SK-N-SH (cell line): Measurements from ENCODE around the gene IL1RL2. TPM values are rescaled to one million over a fixed set of nuclear protein-coding genes. Genes with fewer than 3 reads are reported as not detected.

Source experiments
- CTCF ChIA-PET: fragments of 300-600, 350-600 bp; formaldehyde crosslinking; extraction: SDS; loops from one replicate; lab custom pipeline; 2021; lab: Yijun Ruan, JAX
- POLR2A ChIA-PET: fragments of 350-600 bp; sonication (Branson Sonifier 250); formaldehyde crosslinking; extraction: SDS; loops from one replicate; lab custom pipeline; 2020; ENCODE audit warnings: antibody characterized with exemption, inconsistent platforms; lab: Yijun Ruan, JAX
- DNase-seq: peaks from one replicate; pipeline ENCODE4 v3.0.0; 2012
- H2AFZ ChIP-seq: fragments of 200-600 bp; sonication (generic); 2 replicates; pipeline ENCODE4 v1.8.1; 2016; ENCODE audit warnings: antibody characterized with exemption, mild to moderate bottlenecking, low read depth
- H3F3A ChIP-seq: fragments of 200-600 bp; sonication (generic); replicated peaks from 2 replicates; pipeline ENCODE3; 2016; ENCODE audit warnings: antibody characterized with exemption, mild to moderate bottlenecking; ENCODE audit not compliant: insufficient read depth
- H3K27ac ChIP-seq, 2 experiments: fragments of 200-500 bp in 1 of 2; fragments of 200-600 bp in 1 of 2; sonication (Bioruptor generic) in 1 of 2; sonication (generic), shearing (Covaris generic) in 1 of 2; 2 replicates each; pipeline versions ENCODE4 v1.5.1 to v1.6.1; 2014 to 2016; ENCODE audit warnings: low read depth in 2 of 2, inconsistent platforms in 1 of 2, low read length in 1 of 2, mild to moderate bottlenecking in 1 of 2, mixed read lengths in 1 of 2
- H3K27me3 ChIP-seq: fragments of 200-600 bp; sonication (generic), shearing (Covaris generic); 2 replicates; pipeline ENCODE4 v1.6.1; 2016; ENCODE audit warnings: mixed run types; ENCODE audit not compliant: insufficient read depth
- H3K36me3 ChIP-seq, 2 experiments: fragments of 200-500 bp in 1 of 2; fragments of 200-600 bp in 1 of 2; sonication (Bioruptor generic) in 1 of 2; sonication (generic) in 1 of 2; replicated peaks in 1 of 2; 2 replicates each; pipeline versions ENCODE3 to v1.5.1; 2014 to 2016; ENCODE audit warnings: low read length in 1 of 2, mild to moderate bottlenecking in 1 of 2; ENCODE audit not compliant: insufficient read depth in 2 of 2, control insufficient read depth in 1 of 2
- H3K4me1 ChIP-seq, 2 experiments: fragments of 200-500 bp in 1 of 2; fragments of 200-600 bp in 1 of 2; sonication (Bioruptor generic) in 1 of 2; sonication (generic), shearing (Covaris generic) in 1 of 2; 2 replicates each; pipeline versions ENCODE4 v1.5.1 to v1.6.1; 2014 to 2016; ENCODE audit warnings: low read depth in 1 of 2, low read length in 1 of 2, mixed run types in 1 of 2; ENCODE audit not compliant: insufficient read depth in 2 of 2, control insufficient read depth in 1 of 2
- H3K4me2 ChIP-seq: fragments of 200-600 bp; sonication (generic), shearing (Covaris generic); 2 replicates; pipeline ENCODE4 v1.6.1; 2017; ENCODE audit warnings: mixed run types
- H3K4me3 ChIP-seq, 2 experiments: fragments of 200-500 bp in 1 of 2; fragments of 200-600 bp in 1 of 2; sonication (Bioruptor generic) in 1 of 2; sonication (generic), shearing (Covaris generic) in 1 of 2; 2 replicates each; pipeline versions ENCODE4 v1.5.1 to v1.8.1; 2014 to 2016; ENCODE audit warnings: low read depth in 2 of 2, inconsistent platforms in 1 of 2, low read length in 1 of 2, mild to moderate bottlenecking in 1 of 2, mixed read lengths in 1 of 2, moderate library complexity in 1 of 2
- H3K79me2 ChIP-seq: fragments of 200-600 bp; sonication (generic); 2 replicates; pipeline ENCODE4 v1.8.1; 2017; ENCODE audit warnings: mild to moderate bottlenecking; ENCODE audit not compliant: insufficient read depth
- H3K9ac ChIP-seq: fragments of 200-600 bp; sonication (generic); 2 replicates; pipeline ENCODE4 v1.6.1; 2017; ENCODE audit warnings: mixed run types
- H3K9me2 ChIP-seq: fragments of 200-600 bp; sonication (generic); 2 replicates; pipeline ENCODE4 v1.6.1; 2017; ENCODE audit warnings: mixed run types
- H3K9me3 ChIP-seq: fragments of 200-600 bp; sonication (generic); 2 replicates; pipeline ENCODE4 v1.6.1; 2017; ENCODE audit warnings: mixed run types, mild to moderate bottlenecking, moderate library complexity
- H4K20me1 ChIP-seq: fragments of 200-600 bp; sonication (generic); 2 replicates; pipeline ENCODE4 v1.6.1; 2017; ENCODE audit warnings: mild to moderate bottlenecking, mixed run types; ENCODE audit not compliant: insufficient read depth
- FOSL2 ChIP-seq: IDR thresholded peaks from 2 replicates; pipeline ENCODE4 v1.4.0; 2012; ENCODE audit warnings: low read depth, mild to moderate bottlenecking, moderate library complexity, borderline replicate concordance
- FOXJ3 ChIP-seq: sonication (generic); formaldehyde crosslinking; IDR thresholded peaks from 2 replicates; pipeline ENCODE4 v1.5.1; 2020; ENCODE audit warnings: mild to moderate bottlenecking, missing genetic modification reagents
- FOXM1 ChIP-seq: IDR thresholded peaks from 2 replicates; pipeline ENCODE4 v1.4.0; 2012; ENCODE audit warnings: low read depth, mild to moderate bottlenecking
- JUND ChIP-seq: IDR thresholded peaks from 2 replicates; pipeline ENCODE4 v1.4.0; 2012
- MXI1 ChIP-seq: IDR thresholded peaks from 2 replicates; pipeline ENCODE4 v1.6.1; 2012; ENCODE audit warnings: mild to moderate bottlenecking, low read depth, low read length, improper control_type of control experiment
- PBX3 ChIP-seq: IDR thresholded peaks from 2 replicates; pipeline ENCODE4; 2012
- RCOR1 ChIP-seq: fragments of 150-350 bp; IDR thresholded peaks from 2 replicates; pipeline ENCODE4 v1.6.1; 2017; ENCODE audit warnings: antibody characterized with exemption, low read length
- REST ChIP-seq: IDR thresholded peaks from 2 replicates; pipeline ENCODE4 v1.6.1; 2012; ENCODE audit warnings: mild to moderate bottlenecking, low read depth, low read length, moderate library complexity
- RXRA ChIP-seq: IDR thresholded peaks from 2 replicates; pipeline ENCODE4 v1.4.0; 2012; ENCODE audit warnings: low read depth, mild to moderate bottlenecking, borderline replicate concordance
- SIN3A ChIP-seq: IDR thresholded peaks from 2 replicates; pipeline ENCODE4 v1.6.1; 2012; ENCODE audit warnings: low read depth, mild to moderate bottlenecking, low read length, moderate library complexity, borderline replicate concordance
- TAF1 ChIP-seq: IDR thresholded peaks from 2 replicates; pipeline ENCODE4 v1.6.1; 2012; ENCODE audit warnings: low read depth, mild to moderate bottlenecking, low read length, moderate library complexity, borderline replicate concordance
- TCF12 ChIP-seq: IDR thresholded peaks from 2 replicates; pipeline ENCODE4 v1.4.0; 2012
- TEAD4 ChIP-seq: IDR thresholded peaks from 2 replicates; pipeline ENCODE4 v1.4.0; 2012; ENCODE audit warnings: mild to moderate bottlenecking, borderline replicate concordance; ENCODE audit not compliant: insufficient read depth
- WGBS: methylation state at CpG from one replicate; pipeline ENCODE4 v1.1.6; 2017; ENCODE audit warnings: low lambda C conversion rate; 5-methylcytosine and 5-hydroxymethylcytosine counted together
- polyA plus RNA-seq, 3 experiments: library from polyadenylated mRNA; depleted of rRNA; stranded (reverse); fragments of >200 nt; gene quantifications; 2 replicates each; pipeline ENCODE4 v1.2.3, GENCODE V29; 2012
- TF ChIP-seq, protein P1 (sequence below): IDR thresholded peaks from 2 replicates; pipeline ENCODE4 v1.4.0; 2012; ENCODE audit warnings: low read depth, borderline replicate concordance

The IL1RL2 gene
- polyA plus RNA-seq, 1 of the 3 experiments (the other 2 are of a cell fraction), result 0.05 TPM

DNA sequence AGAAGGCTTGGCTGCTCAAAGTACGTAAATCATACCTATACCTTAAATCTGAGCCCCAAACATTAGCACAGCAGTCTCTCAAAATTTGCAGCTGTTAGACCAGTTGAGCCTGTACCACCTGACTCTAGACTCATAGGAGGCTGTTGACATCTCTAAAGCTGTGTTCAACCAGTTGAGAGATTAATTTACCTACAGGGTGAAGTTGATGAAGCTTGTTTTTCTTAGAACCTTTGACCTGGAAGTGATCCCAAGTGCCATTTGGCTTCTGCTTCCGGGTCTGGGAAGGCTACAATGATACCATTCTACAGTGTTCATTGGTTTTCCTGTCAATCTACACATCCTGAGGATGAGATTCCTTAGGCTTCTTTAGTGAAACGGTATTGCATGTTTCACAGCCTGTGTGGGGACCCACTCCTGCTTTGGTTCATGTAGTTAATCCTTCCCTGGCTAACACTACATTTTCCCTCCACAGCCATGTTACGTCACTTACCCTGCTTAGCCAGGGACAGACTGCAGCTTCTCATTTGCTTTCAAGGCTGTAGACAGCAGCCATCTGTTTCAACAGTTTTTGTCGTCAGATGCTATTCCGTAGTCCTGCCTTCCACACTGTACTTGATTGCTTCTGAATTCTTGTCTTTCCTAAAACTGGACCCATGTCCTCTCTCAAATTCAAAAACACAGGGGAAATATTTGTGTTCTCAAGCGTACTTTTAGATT lies 4.7 kb upstream of the IL1RL2 start:
- Histone ChIP-seq H3K9me2 (no peaks in the 10 kb centered on the region), H4K20me1 (no peaks in the 10 kb centered on the region), H3F3A (peaks cover 6% of the 10 kb centered on the region), H3K27ac (no peak overlapping the region), H3K4me2 (no peak overlapping the region), H3K9me3 (no peaks in the 10 kb centered on the region), H3K27me3 (no peaks in the 10 kb centered on the region), H2AFZ (no peak overlapping the region; the same call in 1 of the 2 replicates), H3K79me2 (no peaks in the 10 kb centered on the region), H3K4me1 (no peaks in the 10 kb centered on the region), H3K9ac (no peak overlapping the region), H3K36me3 (no peaks in the 10 kb centered on the region), H3K4me3 (no peak overlapping the region)
- no peak for TF ChIP-seq PBX3
- WGBS, result 46% methylated on average over 7 of the region's 7 CpGs
- ChIA-PET POLR2A (no interaction called here), CTCF (interaction anchor here (1.6 kb wide), 1 partner anchor 162 kb away, joined by 4 read pairs; no protein-coding TSS in a partner anchor)
- DNase-seq, result no peak

DNA sequence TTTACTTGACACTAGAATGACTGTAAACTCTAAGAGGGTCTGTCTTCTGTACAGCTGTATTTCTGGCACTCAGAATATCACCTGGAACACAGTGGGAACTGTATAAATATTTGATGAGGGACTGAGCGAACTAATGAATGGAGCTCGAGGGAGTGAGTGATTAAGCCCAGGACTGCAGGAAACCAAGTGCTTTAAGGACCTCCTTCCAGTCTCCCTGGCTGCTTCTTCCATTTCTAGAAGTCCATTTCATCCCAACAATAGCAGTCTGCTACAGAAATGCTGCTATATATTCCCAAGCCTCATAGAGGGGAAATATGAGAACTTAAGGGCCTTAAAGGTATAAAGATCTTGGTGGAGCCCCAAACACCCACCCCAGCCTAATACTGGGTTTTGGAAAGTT lies 2.8 kb upstream of the IL1RL2 start:
- peaks cover 6% of the 10 kb centered on the region for H3F3A ChIP-seq
- no peaks in the 10 kb centered on the region for H3K36me3 ChIP-seq
- ChIA-PET POLR2A (no interaction called here), CTCF (interaction anchor here (1.1 to 1.4 kb wide), 2 partner anchors 46 to 164 kb away, joined by 3 to 4 read pairs; no protein-coding TSS in a partner anchor)
- no peaks in the 10 kb centered on the region; a peak in 1 of 4 replicates for H3K4me1 ChIP-seq
- H3K9ac ChIP-seq, result no peak overlapping the region
- no peak overlapping the region for H3K4me3 ChIP-seq
- no peaks in the 10 kb centered on the region for H4K20me1 ChIP-seq
- no peak for DNase-seq
- H3K27ac ChIP-seq, result no peak overlapping the region
- no peaks in the 10 kb centered on the region for H3K9me3 ChIP-seq
- H3K27me3 ChIP-seq, result no peaks in the 10 kb centered on the region
- H2AFZ ChIP-seq, result peak overlapping the region; percentile 61; the same call in 1 of the 2 replicates
- no peak overlapping the region for H3K4me2 ChIP-seq
- no peaks in the 10 kb centered on the region for H3K79me2 ChIP-seq
- H3K9me2 ChIP-seq, result no peaks in the 10 kb centered on the region
- 27% methylated on average over 2 of the region's 2 CpGs for WGBS
- no peak for TF ChIP-seq REST
- TF ChIP-seq TCF12, result no peak
- TF ChIP-seq TEAD4, result no peak
- TF ChIP-seq FOXM1, result no peak
- no peak for TF ChIP-seq JUND
- TF ChIP-seq, protein P1, sequence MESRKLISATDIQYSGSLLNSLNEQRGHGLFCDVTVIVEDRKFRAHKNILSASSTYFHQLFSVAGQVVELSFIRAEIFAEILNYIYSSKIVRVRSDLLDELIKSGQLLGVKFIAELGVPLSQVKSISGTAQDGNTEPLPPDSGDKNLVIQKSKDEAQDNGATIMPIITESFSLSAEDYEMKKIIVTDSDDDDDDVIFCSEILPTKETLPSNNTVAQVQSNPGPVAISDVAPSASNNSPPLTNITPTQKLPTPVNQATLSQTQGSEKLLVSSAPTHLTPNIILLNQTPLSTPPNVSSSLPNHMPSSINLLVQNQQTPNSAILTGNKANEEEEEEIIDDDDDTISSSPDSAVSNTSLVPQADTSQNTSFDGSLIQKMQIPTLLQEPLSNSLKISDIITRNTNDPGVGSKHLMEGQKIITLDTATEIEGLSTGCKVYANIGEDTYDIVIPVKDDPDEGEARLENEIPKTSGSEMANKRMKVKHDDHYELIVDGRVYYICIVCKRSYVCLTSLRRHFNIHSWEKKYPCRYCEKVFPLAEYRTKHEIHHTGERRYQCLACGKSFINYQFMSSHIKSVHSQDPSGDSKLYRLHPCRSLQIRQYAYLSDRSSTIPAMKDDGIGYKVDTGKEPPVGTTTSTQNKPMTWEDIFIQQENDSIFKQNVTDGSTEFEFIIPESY, result no peak
- TF ChIP-seq TAF1, result no peak
- TF ChIP-seq RXRA, result no peak
- no peak for TF ChIP-seq FOXJ3
- TF ChIP-seq FOSL2, result no peak
- no peak for TF ChIP-seq MXI1
- no peak for TF ChIP-seq SIN3A
- no peak for TF ChIP-seq RCOR1
- TF ChIP-seq, all 33 proteins: peak for 0
